DND-41 (cell line): ENCODE data around the gene GPRC5D.

Source experiments
- ATAC-seq: fragments of 200-7000 bp; cut with Tn5 transposase; 3 replicates; pipeline ENCODE4 v1.9.1; 2021; ENCODE audit warnings: low read depth; ENCODE audit not compliant: insufficient read depth
- DNase-seq: peaks from one replicate; pipeline ENCODE4 v3.0.0-alpha.2; 2020
- H2AFZ ChIP-seq: 2 replicates; pipeline ENCODE4 v1.6.0; 2012; ENCODE audit warnings: low read depth, low read length
- H3K27ac ChIP-seq: 2 replicates; pipeline ENCODE4 v1.5.1; 2012; ENCODE audit warnings: low read length, inconsistent platforms
- H3K27me3 ChIP-seq: fragments of 200-600 bp; sonication (generic); 2 replicates; pipeline ENCODE4 v1.6.0; 2012; ENCODE audit warnings: low read length, mild to moderate bottlenecking, inconsistent platforms; ENCODE audit not compliant: insufficient read depth, poor library complexity
- H3K36me3 ChIP-seq: 2 replicates; pipeline ENCODE4 v1.5.1; 2012; ENCODE audit warnings: low read length, inconsistent platforms; ENCODE audit not compliant: insufficient read depth
- H3K4me1 ChIP-seq: 2 replicates; pipeline ENCODE4 v1.5.1; 2012; ENCODE audit warnings: mild to moderate bottlenecking, low read length; ENCODE audit not compliant: insufficient read depth
- H3K4me2 ChIP-seq: 2 replicates; pipeline ENCODE4 v1.6.0; 2012; ENCODE audit warnings: mild to moderate bottlenecking, moderate library complexity, low read length, inconsistent platforms; ENCODE audit not compliant: insufficient read depth
- H3K4me3 ChIP-seq, 2 experiments: fragments of 200-600 bp in 1 of 2; shearing (Covaris generic) in 1 of 2; 2 replicates each; pipeline ENCODE4 v1.5.1; 2012 to 2016; ENCODE audit warnings: inconsistent platforms in 2 of 2, low read length in 2 of 2, mild to moderate bottlenecking in 2 of 2, low read depth in 1 of 2, moderate library complexity in 1 of 2
- H3K79me2 ChIP-seq: 2 replicates; pipeline ENCODE4 v1.6.0; 2012; ENCODE audit warnings: low read length, inconsistent platforms; ENCODE audit not compliant: insufficient read depth
- H3K9ac ChIP-seq: 2 replicates; pipeline ENCODE4 v1.6.0; 2012; ENCODE audit warnings: low read depth, mild to moderate bottlenecking, inconsistent platforms, low read length, moderate library complexity
- H3K9me3 ChIP-seq: 2 replicates; pipeline ENCODE4 v1.5.1; 2012; ENCODE audit warnings: low read length, moderate library complexity, mild to moderate bottlenecking, inconsistent platforms; ENCODE audit not compliant: insufficient read depth, severe bottlenecking
- H4K20me1 ChIP-seq: 2 replicates; pipeline ENCODE4 v1.6.0; 2012; ENCODE audit warnings: low read length; ENCODE audit not compliant: insufficient read depth
- CTCF ChIP-seq: IDR thresholded peaks from 2 replicates; pipeline ENCODE4 v1.5.1; 2012; ENCODE audit warnings: borderline replicate concordance, low read length, moderate library complexity, mild to moderate bottlenecking; ENCODE audit not compliant: poor library complexity, severe bottlenecking; ENCODE audit errors: extremely low read depth
- EZH2 ChIP-seq: IDR thresholded peaks from 3 replicates; pipeline ENCODE4 v1.6.1; 2012; ENCODE audit warnings: borderline replicate concordance, low read depth, mild to moderate bottlenecking, moderate library complexity, low read length, inconsistent platforms; ENCODE audit not compliant: severe bottlenecking

Gene GPRC5D

GRCh38 chr12:12897302-12897701, 54.7 kb downstream of the GPRC5D start:
- H3K27me3 ChIP-seq, result peaks cover 9% of the 10 kb centered on the region
- ATAC-seq (no peak), DNase-seq (no peak)
- H3K4me1 ChIP-seq, result no peaks in the 10 kb centered on the region
- H2AFZ ChIP-seq, result no peak overlapping the region
- H3K79me2 ChIP-seq, result no peaks in the 10 kb centered on the region
- H3K27ac ChIP-seq, result no peak overlapping the region
- H4K20me1 ChIP-seq, result no peaks in the 10 kb centered on the region
- H3K4me2 ChIP-seq, result no peak overlapping the region
- H3K9me3 ChIP-seq, result no peaks in the 10 kb centered on the region
- no peak for TF ChIP-seq EZH2
- H3K36me3 ChIP-seq, result no peaks in the 10 kb centered on the region
- H3K4me3 ChIP-seq, result no peak overlapping the region
- no peak overlapping the region for H3K9ac ChIP-seq

GRCh38 chr12:12896260-12896659, 55.7 kb downstream of the GPRC5D start:
- Histone ChIP-seq H2AFZ (no peak overlapping the region), H3K4me3 (no peak overlapping the region), H3K36me3 (no peaks in the 10 kb centered on the region), H3K79me2 (no peaks in the 10 kb centered on the region), H3K4me1 (no peaks in the 10 kb centered on the region), H3K4me2 (no peak overlapping the region), H3K27ac (no peak overlapping the region), H3K9ac (no peak overlapping the region), H3K9me3 (no peaks in the 10 kb centered on the region), H4K20me1 (no peaks in the 10 kb centered on the region), H3K27me3 (peaks cover 9% of the 10 kb centered on the region)
- ATAC-seq, result no peak
- DNase-seq, result no peak
- no peak for TF ChIP-seq EZH2
- TF ChIP-seq CTCF, result no peak

DNA sequence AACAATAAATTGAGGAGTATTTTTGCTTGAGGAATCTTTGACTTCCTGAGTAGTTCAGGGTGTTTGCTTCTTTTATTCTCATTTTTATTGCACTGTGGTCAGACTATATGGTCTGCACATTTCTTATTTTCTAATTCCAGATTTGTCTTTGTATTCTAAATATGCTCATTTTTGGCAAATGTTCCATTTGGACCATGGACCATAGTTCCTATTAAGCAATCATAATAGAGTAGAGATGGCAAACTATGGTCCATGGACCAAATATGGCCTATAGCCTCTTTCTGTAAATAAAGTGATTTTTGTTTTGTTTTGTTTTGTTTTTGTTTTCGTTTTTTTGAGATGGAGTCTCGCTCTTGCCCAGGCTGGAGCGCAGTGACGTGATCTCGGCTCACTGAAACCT, 58.5 kb downstream of the GPRC5D start:
- Histone ChIP-seq H3K4me1 (no peaks in the 10 kb centered on the region), H3K36me3 (no peaks in the 10 kb centered on the region), H3K4me2 (no peak overlapping the region), H3K27ac (no peak overlapping the region), H3K27me3 (peaks cover 4% of the 10 kb centered on the region), H3K9me3 (no peaks in the 10 kb centered on the region), H2AFZ (no peak overlapping the region), H3K4me3 (no peak overlapping the region), H4K20me1 (no peaks in the 10 kb centered on the region), H3K9ac (no peak overlapping the region), H3K79me2 (no peaks in the 10 kb centered on the region)
- no peak for TF ChIP-seq CTCF
- TF ChIP-seq EZH2, result no peak
- DNase-seq (no peak), ATAC-seq (no peak)

GRCh38 chr12:12892681-12893141, 59.3 kb downstream of the GPRC5D start:
- Histone ChIP-seq H3K27ac (no peak overlapping the region), H3K36me3 (no peaks in the 10 kb centered on the region), H3K4me1 (no peaks in the 10 kb centered on the region), H3K4me3 (no peak overlapping the region), H3K9me3 (no peaks in the 10 kb centered on the region), H3K79me2 (no peaks in the 10 kb centered on the region), H3K27me3 (peaks cover 7% of the 10 kb centered on the region), H4K20me1 (no peaks in the 10 kb centered on the region), H3K4me2 (no peak overlapping the region), H2AFZ (no peak overlapping the region), H3K9ac (no peak overlapping the region)
- DNase-seq (no peak), ATAC-seq (no peak)
- TF ChIP-seq EZH2 (no peak), CTCF (no peak)
